ENCODE results near the gene F2RL3.
"Not testable (repeated sequence)": the region's sequence is repeated elsewhere in the genome, so short reads cannot be mapped to it uniquely, and the experiment has no call there.

The F2RL3 gene

GRCh38 chr19:16922949-16923348 lies 34.1 kb downstream of the F2RL3 start:
- FAIRE-seq, result no peak

DNA sequence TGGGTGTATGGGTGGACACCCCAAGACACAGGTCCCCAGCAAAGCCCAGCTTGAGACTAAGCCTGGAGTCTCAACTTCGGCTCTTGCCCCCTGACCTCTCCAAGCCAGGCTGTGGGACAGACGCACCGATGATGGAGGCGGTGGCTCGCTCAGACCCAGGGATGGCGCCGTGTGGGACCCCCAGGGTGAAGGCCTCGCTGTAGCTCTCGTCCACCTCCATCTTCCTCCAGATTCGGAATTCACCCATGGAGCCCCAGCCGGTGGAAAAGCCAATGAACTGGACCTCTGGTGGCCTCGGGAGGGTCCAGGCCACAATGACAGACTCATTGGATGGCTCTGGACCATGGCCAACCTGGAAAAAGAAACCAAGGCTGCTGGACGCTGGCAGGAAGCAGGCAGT lies 39.1 kb downstream of the F2RL3 start:
- FAIRE-seq, result no peak

DNA sequence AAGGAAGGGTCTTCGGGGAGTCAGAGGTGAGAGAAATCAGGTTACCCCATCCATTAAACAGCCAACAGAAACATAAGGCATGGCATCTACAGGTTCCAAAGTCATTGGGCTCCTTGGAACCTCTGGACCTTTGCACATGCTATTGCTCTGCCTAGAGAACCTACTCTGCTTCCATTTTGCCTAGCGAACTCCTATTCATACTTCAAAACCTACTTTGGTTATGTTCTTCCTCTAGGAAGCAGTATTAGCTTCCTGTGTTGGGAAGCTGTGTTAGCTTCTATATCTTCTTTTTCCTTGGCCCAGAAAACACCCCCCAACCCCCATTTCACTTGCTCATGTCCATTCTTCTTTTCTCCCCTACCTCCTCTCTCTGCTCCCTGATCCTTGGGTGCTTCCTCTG lies 39.6 kb downstream of the F2RL3 start:
- FAIRE-seq, result no peak

DNA sequence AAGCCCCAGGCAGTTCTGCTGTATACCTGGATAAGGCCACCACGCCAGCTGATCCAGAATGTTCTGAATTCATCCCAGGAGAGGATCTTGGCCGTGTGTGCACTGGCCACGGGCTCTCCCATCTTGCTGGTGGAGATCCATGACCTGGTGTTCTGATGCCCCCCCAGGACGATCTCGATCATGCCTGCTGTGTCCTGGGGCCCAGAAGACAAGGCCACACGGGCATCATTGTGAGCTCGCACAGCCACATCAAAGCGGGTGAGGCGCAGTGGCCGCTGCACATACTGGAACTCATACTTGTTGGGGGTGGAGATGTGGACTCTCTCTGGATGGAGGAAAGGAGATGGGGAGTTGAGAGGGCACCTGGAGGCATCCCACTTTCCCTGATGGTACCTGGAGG lies 40.1 kb downstream of the F2RL3 start:
- FAIRE-seq, result no peak

GRCh38 chr19:16930753-16931152 lies 42.0 kb downstream of the F2RL3 start:
- no peak for FAIRE-seq

DNA sequence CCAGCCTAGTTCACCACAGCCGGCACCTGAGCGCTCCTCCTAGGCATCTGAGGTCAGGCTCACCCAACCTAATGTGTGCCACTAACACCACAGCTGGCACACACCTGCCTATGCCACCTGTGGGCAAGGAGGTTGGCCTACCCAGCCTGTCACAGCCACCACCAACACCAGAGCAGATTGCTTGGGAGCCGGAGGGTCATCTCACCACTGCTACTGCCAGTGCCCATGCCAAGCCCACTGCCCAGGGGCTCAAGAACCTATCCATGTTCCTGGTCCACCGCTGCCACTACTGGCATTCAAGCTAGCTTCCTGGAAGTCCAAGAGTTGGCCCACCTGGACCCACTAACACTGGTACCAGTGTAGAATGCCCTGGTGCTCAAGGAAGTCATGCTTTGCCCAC lies 42.5 kb downstream of the F2RL3 start:
- no peak for FAIRE-seq

GRCh38 chr19:16934489-16934888 lies 45.7 kb downstream of the F2RL3 start:
- no peak for FAIRE-seq

- FAIRE-seq, result no peak
Measured at GRCh38 chr19:16936901-16937300, 48.1 kb downstream of the F2RL3 start.

- not testable (repeated sequence) for FAIRE-seq
Measured at GRCh38 chr19:16937796-16938195, 49.0 kb downstream of the F2RL3 start.

- FAIRE-seq, result no peak
Measured at GRCh38 chr19:16938211-16938610, 49.4 kb downstream of the F2RL3 start.

- FAIRE-seq, result not testable (repeated sequence)
Measured at GRCh38 chr19:16940063-16940462, 51.3 kb downstream of the F2RL3 start.

GRCh38 chr19:16940626-16941025 lies 51.8 kb downstream of the F2RL3 start:
- no peak for FAIRE-seq
